GM19043 (cell line): ENCODE data around the gene HSF2BP.
"Not testable (repeated sequence)": the region's sequence is repeated elsewhere in the genome, so short reads cannot be mapped to it uniquely, and the experiment has no call there.

Experiments
- ATAC-seq: cut with Tn5 transposase; IDR thresholded peaks from one replicate; pipeline ENCODE4 v1.9.1; 2021; ENCODE audit warnings: low read depth; ENCODE audit not compliant: unreplicated experiment

Gene HSF2BP

DNA sequence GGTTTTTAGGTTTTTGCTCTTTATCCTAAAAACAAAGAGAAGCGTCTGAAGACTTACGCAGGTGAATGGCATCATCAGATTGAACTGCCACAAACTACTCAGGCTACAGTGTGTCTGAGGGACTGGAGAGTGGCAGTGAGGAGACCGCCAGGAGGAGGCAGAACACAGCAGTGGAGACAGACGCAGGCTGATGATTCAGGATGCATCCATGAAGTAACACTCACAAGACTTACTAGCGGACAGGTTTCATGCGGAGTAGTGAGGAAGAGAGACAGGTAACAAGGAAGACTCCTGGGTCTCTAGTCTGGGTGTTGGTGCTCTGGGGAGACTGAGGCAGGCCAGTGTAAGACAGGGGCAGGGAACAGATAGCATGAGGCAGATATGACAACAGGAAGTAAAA lies 5.7 kb downstream of the HSF2BP start:
- ATAC-seq, result no peak

DNA sequence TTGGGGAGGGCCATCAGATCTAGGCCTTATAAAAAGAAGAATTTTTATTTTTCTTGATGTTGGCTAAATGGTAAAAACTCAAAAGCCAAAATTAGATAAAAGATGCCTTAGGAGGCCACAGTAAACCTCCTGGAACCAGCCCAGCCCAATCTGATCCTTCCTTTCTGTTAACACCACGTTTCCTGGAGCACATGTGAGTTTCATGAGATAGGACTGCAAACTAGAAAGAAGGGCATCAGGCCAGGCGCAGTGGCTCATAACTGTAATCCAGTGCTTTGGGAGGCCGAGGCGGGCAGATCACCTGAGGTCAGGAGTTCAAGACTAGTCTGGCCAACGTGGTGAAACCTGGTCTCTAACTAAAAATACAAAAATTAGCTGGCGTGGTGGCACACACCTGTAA lies 6.7 kb downstream of the HSF2BP start:
- ATAC-seq, result no peak

DNA sequence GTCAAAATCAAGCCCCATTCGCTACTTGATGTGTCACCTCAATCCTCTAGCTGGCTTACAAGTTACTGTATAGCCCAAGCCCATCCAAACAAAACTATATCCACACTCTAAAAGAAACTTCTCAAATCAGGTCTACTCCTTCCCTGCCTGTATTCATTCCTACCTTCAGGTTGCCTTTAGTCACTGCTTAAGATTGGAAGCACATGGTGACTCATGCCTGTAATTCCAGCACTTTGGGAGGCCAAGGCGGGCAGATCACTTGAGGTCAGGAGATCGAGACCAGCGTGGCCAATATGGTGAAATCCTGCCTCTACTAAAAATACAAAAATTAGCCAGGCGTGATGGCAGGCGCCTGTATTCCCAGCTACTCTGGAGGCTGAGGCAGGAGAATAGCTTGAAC lies 7.4 kb downstream of the HSF2BP start:
- ATAC-seq, result not testable (repeated sequence)

DNA sequence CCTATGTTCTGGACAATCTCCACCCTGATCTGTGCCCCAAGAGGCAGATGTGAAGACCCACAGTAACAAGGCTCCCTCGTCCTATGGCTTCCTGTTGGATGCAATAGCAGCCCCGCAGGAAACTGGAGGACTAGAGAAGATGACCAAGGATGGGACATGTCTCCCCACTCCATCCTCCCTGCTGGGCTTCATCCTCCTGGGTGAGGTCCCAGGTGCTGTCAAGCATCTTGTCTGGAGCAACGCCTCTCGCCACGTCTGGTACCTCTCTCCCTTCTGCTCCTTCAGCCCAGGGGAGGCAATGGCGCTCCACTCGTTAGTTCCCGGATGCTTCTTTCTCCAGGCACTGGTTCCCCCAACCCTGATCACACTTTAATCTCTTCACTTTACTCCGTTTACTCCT lies 11.1 kb downstream of the HSF2BP start:
- ATAC-seq, result no peak

DNA sequence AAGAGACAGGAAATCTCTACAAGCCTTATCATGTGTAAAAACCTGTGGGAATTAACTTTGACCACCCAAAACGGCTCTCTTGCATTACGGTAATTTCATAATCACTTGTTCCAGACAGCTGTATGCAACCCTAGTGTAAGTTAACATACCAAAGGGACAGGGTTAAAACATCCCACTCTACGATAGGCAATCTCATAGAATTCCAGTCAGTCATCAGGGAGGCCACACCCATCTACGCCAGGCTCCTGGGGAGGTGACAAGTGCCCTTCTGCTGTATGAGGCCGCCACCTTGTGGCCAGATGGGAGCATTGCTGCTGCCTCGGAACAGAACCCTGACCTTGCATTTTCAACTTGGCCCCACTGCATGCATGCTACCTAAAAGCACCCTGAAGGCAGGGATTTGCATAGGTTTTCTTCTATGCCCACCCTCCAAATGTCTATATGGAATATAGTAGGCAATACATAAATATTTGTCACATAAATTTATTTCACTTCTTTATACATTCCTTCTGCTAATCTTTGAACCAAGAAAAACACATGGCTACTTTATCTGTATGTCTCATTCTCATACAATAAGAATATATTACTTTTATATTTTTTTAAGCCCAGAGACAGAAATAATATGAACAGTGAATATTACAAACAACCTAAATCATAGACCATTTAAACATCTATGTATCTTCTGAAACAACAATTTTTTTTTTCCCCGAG lies 12.6 kb downstream of the HSF2BP start:
- peak; percentile 61 for ATAC-seq

DNA sequence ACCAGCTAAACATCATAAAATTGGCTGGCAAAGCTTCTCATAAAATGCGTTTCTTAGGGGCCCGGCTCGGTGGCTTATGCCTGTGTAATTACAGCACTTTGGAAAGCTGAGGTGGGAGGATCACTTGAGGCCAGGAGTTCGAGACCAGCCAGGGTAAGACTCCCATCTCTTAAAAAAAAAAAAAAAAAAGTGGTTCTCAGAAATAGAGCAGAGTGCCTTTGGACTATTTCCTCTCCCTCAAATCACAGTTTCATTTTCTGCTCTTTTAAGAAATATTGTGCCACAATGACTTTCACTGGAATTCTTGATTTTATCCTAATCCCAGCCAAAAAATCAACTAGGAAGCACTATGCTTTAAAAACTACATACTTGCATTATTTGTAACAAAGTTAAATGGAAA lies 13.3 kb downstream of the HSF2BP start:
- no peak for ATAC-seq

DNA sequence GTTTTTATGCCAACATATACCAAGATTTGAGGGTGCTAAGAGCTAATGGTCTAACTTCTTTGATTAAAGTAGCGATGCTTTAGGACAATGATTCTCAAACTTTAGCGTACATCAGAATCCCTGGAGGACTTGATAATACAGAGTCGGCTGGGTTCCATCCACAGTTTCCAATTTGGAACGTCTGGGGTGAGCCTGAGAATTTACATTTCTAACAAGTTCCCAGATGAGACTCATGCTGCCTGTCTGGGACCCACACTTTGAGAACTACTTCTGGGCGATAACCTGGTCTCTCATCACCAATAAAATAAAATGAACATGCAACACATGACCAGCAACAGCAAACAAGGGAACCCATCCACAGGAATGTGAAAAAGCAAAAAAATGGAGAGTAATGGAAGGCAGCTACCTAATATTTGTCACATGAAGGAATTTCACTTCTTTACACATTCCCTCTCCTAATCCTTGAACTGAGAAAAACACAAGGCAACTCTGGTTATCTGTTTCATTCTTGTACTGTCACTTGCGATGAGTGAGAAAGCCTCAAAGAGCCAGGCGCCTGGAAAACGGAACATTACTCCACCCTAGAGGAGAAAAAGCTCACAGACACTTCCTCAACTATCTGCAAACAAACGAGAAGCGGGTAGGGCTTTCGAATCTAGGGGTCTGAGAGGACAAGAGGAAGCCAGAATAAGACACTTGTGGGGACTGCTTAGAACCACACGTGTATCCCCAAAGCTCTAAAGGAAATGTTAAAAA lies 14.0 kb downstream of the HSF2BP start:
- ATAC-seq, result no peak

DNA sequence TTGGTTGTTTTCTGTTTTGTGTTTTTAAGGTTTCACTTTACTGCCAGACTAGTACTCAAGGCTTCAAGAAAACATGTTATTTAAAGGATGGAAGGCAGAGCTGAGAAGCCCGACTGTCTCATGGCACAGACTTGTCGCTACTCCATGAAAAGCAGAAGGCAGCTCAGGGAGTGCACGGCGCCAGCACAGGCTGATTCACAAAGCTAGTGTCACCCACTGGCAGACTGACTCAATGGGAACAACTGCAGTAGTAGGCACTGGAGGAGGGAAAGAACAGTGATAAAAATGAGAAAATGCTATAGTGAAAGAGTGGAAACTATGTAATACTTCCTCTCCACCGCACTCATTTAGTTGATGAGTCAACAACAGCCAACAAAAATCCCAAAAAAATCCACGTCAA lies 14.7 kb downstream of the HSF2BP start:
- no peak for ATAC-seq

DNA sequence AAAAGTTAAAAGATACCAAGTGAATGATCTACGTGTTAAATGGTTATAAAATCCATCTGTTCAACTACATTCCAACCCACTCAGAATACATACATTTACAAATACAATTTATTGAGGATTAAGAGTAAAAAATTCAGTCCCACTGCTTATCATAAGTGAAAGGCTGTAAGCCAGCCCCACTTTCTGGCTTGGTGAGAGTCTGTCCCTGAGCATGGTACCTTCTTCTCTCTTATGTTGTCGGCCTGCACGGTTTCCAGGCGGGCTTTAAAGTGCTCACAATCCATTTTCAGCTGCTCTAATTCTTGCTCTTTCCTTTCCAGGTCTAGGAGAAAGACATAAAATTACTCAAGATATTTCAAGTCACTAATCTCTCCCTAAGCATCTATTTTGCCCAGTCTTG lies 15.2 kb downstream of the HSF2BP start:
- no peak for ATAC-seq

DNA sequence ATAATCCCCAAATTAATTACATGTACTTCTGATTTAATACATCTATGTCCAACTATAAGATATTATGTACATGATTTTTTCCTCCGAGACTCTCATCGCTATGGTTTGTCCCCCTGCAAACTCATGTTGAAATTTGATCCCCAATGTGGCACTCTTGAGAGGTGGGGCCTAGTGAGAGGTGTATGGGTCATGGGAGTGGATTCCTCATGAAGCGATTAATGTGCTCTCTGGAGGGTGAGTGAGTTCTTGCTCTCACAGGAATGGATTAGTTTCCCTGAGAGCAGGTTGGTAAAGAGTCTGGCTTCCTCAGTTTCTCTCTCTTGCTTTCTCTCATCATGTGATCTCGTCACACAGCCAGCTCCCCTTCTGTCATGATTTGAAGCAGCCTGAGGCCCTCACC lies 16.1 kb downstream of the HSF2BP start:
- ATAC-seq, result no peak

DNA sequence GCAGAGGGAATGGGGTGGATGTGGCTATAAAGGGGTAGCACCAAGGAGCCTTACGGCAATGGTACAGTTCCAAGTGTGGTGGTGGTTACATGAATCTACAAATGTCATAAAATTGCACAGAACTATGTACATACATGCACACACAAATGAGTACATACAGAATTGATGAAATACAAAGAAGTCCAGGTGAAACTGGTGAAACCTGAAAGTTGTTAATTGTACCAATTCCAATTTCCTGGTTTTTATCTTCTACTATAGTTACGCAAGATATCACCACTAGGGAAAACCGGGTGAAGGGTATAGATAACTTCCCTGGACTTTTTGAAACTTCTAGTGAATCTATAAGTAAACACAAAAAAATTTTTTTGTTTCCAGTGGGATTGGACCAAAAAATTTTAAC lies 18.9 kb downstream of the HSF2BP start:
- no peak for ATAC-seq

DNA sequence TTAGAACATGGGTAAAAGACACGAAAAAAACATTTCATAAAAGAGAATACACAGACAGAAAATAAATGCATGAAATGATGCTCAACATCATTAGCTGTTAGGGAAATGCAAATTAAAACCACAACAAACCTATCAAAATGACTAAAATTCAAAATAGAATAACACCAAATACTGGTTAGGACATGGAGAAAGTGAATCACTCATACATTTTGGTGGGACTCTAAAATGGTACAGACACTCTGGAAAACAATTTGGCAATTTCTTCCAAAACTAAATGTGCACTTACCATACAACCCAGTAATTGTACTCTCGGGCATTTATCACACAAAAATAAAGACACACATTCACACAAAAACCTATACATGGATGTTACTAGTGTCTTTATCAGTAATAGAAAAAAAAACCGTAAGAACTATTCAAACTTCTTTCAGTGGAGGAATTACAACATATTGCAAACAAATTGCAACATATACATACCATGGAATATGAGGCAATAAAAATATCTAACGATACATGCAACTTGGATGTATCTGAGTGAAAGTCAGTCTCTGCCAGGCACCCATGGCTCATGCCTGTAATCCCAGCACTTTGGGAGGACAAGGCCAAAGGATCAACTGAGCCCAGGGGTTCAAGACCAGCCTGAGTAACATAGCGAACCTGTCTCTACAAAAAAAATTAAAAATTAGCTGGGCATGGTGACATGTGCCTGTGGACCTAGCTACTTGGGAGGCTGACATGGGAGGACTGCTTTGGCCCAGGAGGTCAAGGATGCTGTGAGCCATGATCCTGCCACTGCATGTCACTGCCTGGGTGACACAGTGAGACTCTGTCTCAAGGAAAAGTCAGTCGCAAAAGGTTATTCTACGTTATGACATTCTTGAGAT lies 19.6 kb downstream of the HSF2BP start:
- no peak for ATAC-seq

DNA sequence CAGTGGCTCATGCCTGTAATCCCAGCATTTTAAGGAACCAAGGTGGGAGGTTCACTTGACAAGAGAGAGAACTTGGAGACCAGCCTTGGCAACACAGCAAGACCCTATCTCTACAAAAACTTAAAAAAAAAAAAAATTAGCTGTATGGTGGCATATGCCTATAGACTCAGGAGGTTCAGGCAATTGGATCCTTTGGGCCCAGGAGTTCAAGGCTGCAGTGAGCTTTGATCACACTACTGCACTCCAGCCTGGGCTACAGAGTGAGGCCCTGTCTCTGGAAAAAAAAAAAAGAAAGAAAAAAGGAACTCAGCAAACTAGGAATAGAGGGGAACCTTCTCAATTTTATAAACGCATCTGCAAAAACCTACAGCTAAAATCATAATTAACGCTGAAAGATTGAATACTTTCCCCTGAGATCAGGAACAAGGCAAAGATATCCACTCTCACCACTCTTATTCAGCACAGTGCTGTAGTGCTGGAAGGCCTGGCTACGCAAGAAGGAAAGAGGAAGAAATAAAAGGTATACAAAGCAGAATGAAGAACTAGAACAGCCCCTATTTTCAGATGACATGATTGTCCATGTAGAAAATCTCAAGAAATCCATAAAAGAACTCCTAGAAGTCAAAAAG lies 21.6 kb downstream of the HSF2BP start:
- ATAC-seq, result no peak

DNA sequence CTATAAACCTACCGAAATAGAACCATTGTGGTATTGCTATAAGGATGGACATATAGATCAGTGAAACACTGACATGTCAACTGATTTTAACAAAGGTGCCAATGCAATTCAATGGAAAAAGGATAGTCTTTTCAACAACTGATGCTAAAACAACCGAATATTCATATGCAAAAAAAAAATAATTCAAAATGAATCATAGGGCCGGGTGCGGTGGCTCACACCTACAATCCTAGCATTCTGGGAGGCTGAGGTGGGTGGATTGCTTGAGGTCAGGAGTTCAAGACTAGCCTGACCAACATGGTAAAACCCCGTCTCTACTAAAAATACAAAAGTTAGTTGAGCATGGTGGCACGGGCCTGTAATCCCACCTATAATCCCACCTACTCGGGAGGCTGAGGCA lies 23.9 kb downstream of the HSF2BP start:
- no peak for ATAC-seq

DNA sequence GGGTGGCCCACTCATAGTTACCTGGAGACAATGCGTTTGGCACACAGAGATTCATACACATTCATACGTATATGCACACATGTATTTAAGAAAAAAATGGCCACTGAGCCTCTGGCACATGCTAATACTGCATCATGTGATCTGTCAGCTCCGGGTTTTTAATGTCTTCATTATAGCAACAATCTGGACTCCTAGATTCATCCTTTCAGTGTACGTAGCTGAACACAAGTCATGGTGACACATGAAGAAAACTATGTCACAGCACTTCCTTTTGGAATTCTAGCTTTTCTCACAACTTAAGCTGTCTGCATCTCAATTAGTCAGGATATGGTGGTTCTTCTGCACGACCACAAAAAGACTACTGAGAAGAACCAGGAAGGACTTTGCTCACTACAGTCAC lies 24.7 kb downstream of the HSF2BP start:
- ATAC-seq, result no peak

DNA sequence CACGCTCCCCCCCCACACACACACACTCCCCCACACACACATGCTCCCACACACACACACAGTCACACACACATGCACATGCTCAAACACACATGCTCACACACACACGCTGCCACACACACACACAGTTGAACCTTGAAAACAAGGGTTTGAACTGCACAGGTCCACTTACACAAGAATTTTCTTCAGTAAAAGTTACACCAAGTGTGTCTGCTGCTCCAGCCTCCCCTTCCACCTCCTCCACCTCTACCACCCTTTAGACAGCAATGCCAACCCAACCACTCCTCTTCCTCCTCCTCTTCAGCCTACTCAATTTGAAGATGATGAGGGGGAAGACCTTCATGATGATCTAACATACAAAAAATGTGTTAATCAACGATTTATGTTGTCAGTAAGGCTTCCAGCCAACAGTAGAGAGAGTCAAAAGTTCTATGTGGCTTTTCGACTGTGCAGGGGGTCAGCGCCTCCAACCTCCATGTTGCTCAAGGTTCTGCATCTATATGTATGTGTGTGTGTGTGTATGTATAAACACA lies 26.8 kb downstream of the HSF2BP start:
- ATAC-seq, result no peak

DNA sequence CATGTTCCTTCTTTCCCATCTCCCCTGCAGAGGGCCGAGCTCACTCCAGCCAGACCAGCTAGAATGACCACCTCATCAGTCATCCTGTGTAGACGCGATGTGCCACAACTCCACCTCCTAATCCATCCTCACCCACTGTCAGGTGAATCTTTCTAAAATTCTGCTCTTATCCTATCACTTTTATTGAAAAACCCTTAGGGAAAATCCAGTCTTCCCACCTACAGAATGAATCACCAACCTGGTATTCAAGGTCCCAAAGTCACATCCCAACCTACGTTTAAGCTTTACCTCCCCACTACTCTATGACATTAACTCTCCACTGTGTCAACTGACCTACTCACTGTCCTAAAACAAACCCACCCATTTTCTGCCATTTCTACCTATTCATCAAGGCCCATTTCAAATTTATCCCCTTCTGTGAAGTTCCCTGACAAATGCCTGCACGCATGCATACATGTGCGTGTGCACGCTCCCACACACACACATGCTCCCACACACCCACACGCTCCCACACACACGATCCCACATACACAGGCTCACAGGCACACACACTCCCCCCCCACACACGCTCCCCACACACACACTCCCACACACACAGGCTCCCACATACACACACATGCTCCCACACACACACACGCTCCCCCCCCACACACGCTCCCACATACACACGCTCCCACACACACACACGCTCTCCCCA lies 27.7 kb downstream of the HSF2BP start:
- ATAC-seq, result no peak

DNA sequence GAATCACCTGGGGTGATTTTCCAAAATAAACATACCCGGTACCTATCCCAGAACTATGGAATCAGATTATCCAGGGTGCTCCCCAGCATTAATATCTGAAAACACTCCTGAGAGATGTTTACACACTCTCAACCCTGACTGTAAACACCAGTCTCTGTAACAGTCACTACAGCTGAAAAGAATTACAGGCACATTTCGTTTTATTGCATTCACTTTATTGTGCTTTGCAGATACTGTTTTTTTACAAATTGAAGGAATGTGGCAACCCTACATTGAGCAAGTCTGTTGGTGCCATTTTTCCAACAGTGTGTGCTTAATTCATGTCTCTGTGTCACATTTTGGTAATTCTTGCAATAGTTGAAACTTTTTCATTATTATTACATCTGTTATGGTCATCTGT lies 31.8 kb downstream of the HSF2BP start:
- no peak for ATAC-seq

DNA sequence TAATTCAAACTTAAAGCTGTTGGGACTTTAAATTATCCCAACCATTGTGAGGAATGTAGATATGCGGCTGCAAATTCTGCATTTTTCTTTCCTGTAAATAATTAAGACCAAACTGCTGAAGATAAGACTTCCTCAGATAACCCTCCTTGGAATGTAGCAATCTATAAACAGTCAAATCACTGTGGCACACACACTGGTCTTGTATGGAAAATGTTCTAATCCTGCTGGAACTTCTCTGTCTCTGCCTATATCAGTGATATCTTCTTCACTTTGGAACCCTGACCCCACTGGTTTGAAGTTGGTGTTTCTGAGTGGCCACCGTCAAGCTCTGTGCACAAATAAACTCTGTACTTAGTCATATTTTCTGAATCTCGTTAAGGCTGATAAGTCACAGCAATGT lies 32.9 kb downstream of the HSF2BP start:
- ATAC-seq, result no peak

DNA sequence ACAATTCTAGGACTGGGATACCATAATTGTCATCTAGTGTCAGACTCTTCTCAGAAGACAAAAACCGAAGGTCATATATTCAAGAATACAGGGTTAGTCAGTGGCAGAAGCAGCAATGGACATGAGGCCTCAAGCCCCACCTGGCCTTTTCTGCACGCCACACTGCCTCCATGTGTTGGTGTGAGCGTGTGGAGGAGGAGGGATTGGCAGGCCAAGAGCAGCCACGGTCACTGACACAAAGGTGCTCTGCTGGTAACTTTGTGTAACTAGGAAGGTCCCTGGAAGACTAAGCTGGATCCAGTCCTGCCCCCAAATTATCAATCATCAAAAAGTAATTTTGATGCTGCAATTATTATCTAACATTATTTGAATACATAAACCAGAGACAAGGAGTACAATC lies 34.9 kb downstream of the HSF2BP start:
- no peak for ATAC-seq
